Stimulated activated CD4-positive, alpha-beta T cell treated with anti-CD3 and anti-CD28 coated beads, TNF-alpha, amount 100 ng/mL, for 1 hour (primary cell): ENCODE results near the gene PPM1M.
"Not testable (repeated sequence)": the region's sequence is repeated elsewhere in the genome, so short reads cannot be mapped to it uniquely, and the experiment has no call there.

Experiments used
- DNase-seq, 3 donors: peaks; one replicate each; pipeline ENCODE4 v3.0.0-alpha.2; 2020; ENCODE audit warnings: low read depth in 3 of 3, low spot score in 1 of 3

Gene PPM1M

DNA sequence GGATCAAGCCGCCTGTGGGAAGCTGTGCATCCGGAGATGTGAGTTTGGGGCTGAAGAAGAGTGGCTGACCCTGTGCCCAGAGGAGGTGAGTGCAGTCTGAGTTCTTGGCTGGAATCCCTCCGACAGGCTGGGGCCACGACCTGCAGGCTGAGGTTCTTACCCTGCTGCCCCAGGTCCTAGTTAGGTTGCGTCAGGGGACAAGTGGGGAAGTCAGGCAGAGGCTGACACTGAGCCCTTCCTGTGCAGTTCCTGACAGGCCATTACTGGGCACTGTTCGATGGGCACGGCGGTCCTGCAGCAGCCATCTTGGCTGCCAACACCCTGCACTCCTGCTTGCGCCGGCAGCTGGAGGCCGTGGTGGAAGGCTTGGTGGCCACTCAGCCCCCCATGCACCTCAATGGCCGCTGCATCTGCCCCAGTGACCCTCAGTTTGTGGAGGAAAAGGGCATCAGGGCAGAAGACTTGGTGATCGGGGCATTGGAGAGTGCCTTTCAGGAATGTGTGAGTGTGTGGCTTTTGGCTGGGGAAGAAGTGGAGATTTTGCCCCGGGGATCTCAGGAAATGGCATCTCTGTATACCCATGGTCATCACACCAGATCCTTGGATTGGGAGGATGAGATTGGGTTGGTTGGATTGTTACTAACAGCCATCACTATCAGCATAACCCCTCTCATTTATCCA lies 1.3 kb downstream of the PPM1M start:
- no peak for DNase-seq

- DNase-seq, result no peak
These were observed 2.0 kb downstream of the PPM1M start for GRCh38 chr3:52247409-52248164.

GRCh38 chr3:52248165-52248541 lies 2.6 kb downstream of the PPM1M start:
- no peak for DNase-seq

GRCh38 chr3:52248816-52249547 lies 3.4 kb downstream of the PPM1M start:
- DNase-seq, result no peak

GRCh38 chr3:52249683-52250082 lies 4.1 kb downstream of the PPM1M start:
- no peak for DNase-seq

DNA sequence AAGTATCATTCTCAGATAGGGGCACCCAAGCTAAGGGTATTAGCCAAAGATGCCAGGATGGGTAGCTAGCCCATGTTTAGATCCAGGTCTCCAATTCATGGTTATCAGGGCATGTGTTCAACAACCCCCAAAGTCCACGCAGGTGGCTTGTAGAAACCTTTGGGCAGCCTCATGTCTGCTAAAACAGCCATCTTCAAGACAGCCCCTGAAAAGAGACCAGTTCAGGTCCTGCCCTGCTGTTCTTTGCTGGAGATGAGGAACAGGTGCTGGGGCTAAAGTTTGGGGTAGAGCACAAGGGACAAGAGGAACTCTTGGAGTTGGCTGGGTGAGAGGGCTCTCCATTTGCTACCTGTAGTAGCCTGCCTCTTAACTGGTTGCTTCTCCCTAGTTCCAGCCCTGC lies 4.6 kb downstream of the PPM1M start:
- DNase-seq, result no peak

GRCh38 chr3:52253314-52254304 lies 8.1 kb downstream of the PPM1M start:
- peak; percentile 57 to 69 (median 64) for DNase-seq

DNA sequence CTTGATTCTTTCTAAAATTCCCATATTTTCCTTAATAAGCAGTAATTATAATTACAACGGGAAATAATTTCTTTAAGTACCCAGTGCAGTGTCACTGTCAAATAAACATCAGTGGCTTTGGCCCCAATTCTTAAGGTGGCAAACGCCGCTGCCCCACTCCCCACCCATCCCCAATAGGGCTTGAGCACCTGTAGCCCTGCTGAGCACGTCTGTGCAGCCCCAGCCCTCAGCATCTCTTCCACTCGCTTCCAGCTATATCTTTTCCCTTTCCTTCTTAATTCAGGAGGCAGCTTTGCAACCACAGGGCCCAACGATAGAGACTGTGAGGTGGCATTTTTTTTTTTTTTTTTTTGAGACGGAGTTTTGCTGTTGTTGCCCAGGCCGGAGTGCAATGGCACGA lies 9.0 kb downstream of the PPM1M start:
- no peak for DNase-seq

DNA sequence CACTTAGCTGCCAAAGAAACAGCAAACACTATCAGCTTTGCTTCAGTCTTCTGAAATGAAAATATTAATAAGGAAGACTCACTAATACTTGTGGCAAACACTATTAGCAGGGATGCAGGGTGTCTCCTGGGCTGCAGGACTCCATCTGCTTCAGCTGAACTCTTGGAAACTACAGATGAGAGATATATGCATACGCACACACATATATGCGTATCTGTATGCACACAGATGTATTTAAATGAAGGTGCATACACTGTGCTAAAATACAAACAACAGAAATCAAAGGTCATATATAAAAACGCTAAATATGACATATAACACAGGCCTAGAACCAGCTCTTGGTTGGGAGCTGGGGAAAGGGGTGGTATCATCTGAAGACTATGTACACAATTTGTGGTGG lies 10.6 kb downstream of the PPM1M start:
- no peak for DNase-seq

GRCh38 chr3:52256622-52257021 lies 11.1 kb downstream of the PPM1M start:
- no peak for DNase-seq

GRCh38 chr3:52257911-52258310 lies 12.4 kb downstream of the PPM1M start:
- DNase-seq, result no peak

- DNase-seq, result no peak
These were observed 13.5 kb downstream of the PPM1M start for GRCh38 chr3:52259035-52259434.

- no peak for DNase-seq
These were observed 13.9 kb downstream of the PPM1M start for GRCh38 chr3:52259448-52259847.

DNA sequence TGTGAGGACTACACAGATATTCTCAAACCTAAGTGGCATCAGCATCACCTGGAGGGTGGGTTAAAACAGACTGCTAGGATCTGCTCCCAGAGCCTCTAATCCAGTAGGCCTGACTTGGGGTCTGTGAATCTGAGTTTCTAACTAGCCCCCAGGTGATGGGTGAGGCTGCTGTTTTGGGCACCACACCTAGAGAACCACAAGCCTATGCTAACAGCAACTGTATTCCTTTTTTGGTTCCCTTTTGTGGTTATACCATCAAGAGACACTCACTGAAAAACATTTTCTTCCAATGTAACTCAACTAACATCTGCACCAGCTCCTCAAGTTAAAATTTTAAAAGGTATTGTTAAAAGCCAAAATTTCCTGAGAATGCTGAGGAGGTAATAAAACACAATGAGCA lies 16.9 kb downstream of the PPM1M start:
- no peak for DNase-seq

DNA sequence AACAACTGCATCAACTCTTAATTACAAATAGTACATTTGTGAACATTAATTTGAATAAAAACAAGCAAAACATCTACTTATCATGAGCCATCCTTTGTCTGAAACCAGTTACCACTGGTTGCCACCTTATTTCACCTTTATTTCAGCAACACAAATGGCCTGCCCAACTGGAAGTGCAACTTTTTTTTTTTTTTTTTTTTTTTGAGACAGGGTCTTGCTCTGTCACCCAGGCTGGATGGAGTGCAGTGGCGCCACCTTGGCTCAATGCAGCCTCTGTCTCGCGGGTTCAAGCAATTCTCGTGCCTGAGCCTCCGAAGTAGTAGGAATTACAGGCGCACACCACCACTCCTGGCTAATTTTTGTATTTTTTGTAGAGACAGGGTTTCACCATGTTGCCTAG lies 19.8 kb downstream of the PPM1M start:
- no peak for DNase-seq

- DNase-seq, result no peak
These were observed 22.5 kb downstream of the PPM1M start for GRCh38 chr3:52268036-52268435.

DNA sequence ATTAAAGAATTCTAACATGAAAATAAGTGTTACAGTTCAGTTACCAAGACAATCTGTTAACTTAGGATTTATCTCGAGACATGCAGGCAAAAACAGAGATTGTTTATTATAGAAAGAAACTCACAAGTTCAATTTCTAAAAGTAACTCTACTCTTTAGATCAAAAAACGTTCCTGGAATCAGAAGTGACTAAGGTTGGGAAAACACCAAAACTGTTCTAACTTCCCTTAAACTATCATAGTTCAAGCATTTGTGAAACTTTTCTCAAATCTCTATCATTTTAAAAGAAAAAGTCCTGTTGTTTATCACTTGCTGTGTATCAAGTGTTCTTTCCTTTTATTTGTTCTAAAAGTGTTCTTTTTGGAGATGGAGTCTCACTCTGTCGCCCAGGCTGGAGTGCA lies 24.2 kb downstream of the PPM1M start:
- no peak for DNase-seq

GRCh38 chr3:52270252-52270754 lies 24.7 kb downstream of the PPM1M start:
- DNase-seq, result no peak

DNA sequence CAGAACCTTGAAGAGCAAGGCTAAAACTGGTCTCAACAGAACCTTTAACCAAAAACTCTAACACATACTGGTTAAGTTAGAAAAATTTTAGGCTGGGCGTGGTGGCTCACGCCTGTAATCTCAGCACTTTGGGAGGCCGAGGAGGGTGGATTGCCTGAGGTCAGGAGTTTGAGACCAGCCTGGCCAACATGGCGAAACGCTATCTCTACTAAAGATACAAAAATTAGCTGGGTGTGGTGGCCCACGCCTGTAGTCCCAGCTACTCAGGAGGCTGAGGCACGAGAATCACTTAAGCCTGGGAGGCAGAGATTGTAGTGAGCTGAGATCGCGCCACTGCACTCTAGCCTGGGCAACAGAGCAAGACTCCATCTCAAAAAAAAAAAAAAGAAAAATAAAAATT lies 26.6 kb downstream of the PPM1M start:
- not testable (repeated sequence) for DNase-seq

DNA sequence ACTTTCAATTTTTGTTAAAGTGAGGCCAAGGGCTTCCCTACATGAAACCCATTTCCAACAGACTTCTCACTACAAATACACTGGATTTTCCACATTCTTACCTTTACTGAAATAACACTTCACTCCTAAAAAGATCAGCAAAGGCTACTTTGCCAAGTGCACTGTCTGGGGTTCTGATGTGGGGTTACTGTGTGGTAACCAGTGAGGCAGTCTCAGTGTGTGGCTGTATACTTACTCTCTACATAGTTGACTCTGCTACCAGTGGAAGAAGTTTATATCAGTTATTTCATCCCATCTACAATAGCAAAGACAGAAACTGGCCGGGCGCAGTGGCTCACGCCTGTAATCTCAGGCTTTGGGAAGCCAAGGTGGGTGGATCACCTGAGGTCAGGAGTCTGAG lies 27.3 kb downstream of the PPM1M start:
- DNase-seq, result no peak

DNA sequence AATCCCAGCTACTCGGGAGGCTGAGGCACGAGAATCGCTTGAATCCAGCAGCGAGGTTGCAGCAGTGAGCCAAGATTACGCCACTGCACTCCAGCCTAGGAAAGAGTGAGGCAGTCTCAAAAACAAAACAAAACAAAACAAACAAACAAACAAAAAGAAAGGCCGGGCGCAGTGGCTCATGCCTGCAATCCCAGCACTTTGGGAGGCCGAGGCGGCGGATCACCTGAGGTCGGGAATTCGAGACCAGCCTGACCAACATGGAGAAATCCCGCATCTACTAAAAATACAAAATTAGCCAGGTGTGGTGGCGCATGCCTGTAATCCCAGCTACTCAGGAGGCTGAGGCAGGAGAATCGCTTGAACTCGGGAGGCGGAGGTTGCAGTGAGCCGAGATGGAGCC lies 29.2 kb downstream of the PPM1M start:
- not testable (repeated sequence) for DNase-seq
